Activated B cell treated with CpG ODN at 0.5 μM for 24 hours (primary cell): ENCODE results near the gene ANXA6. TPM values are rescaled to one million over a fixed set of nuclear protein-coding genes. Genes with fewer than 3 reads are reported as not detected.
A peak's percentile ranks its signal among the peaks of the same experiment; 100 is the strongest.

ENCODE experiments used
- ATAC-seq: fragments of 200-7000 bp; cut with Tn5 transposase; one replicate; pipeline ENCODE4 v1.10.0; 2021; ENCODE audit warnings: low read depth, mild to moderate bottlenecking, moderate library complexity
- CTCF ChIA-PET: fragments of 350-600 bp; sonication (Branson Sonifier 250); formaldehyde crosslinking; loops from one replicate; lab custom pipeline; 2021; ENCODE audit warnings: antibody characterized with exemption; lab: Charles Lee
- POLR2A ChIA-PET: fragments of 350-600 bp; sonication (Branson Sonifier 250); formaldehyde crosslinking; loops from one replicate; lab custom pipeline; 2021; ENCODE audit warnings: antibody characterized with exemption; lab: Charles Lee
- DNase-seq: peaks from one replicate; pipeline ENCODE4 v3.0.0; 2022
- H3K27ac Mint-ChIP-seq: one replicate; pipeline ENCODE4 v1.8.0; 2020; ENCODE audit warnings: mixed read lengths
- H3K27me3 Mint-ChIP-seq: one replicate; pipeline ENCODE4 v1.8.0; 2021; ENCODE audit warnings: mixed read lengths
- H3K36me3 Mint-ChIP-seq: one replicate; pipeline ENCODE4 v1.8.0; 2021; ENCODE audit warnings: low read depth, mixed read lengths
- H3K4me1 Mint-ChIP-seq: one replicate; pipeline ENCODE4 v1.8.0; 2021; ENCODE audit warnings: mixed read lengths
- H3K4me3 Mint-ChIP-seq: one replicate; pipeline ENCODE4 v1.8.0; 2020; ENCODE audit warnings: mild to moderate bottlenecking, mixed read lengths
- H3K9me3 Mint-ChIP-seq: one replicate; pipeline ENCODE4 v1.8.0; 2020; ENCODE audit warnings: mixed read lengths
- intact Hi-C: fragments of 100-400 bp; cut with micrococcal nuclease; formaldehyde crosslinking; loops from one replicate; pipeline ENCODE4 v1.15.1; 2024
- total RNA-seq: library from RNA; stranded (reverse); gene quantifications from 2 replicates; pipeline ENCODE4 v1.2.3, GENCODE V29; 2022
- TF ChIP-seq, protein P1 (sequence below): fragments of 200-600 bp; IDR thresholded peaks from one replicate; pipeline ENCODE4 v1.8.0; 2022; ENCODE audit warnings: antibody characterized with exemption, mild to moderate bottlenecking

ANXA6 gene
- total RNA-seq, 1 donor from 2014 or later: 367 TPM

- peaks cover 94% of the 10 kb centered on the region for H3K36me3 Mint-ChIP-seq
- POLR2A ChIA-PET: interaction anchor here (0.8 to 11.3 kb wide), 14 partner anchors 8 to 185 kb away, joined by 3 to 242 read pairs (median 6); partner anchors contain the start of genes ANXA6, GM2A and TNIP1
- H3K27ac Mint-ChIP-seq: peak overlapping the region; percentile 91
- no peak for ATAC-seq
- CTCF ChIA-PET: interaction anchor here (0.7 to 2.8 kb wide), 7 partner anchors 9 to 48 kb away, joined by 3 to 14 read pairs (median 3); no protein-coding TSS in a partner anchor
- peak overlapping the region; percentile 72 for H3K4me3 Mint-ChIP-seq
- DNase-seq: no peak
- no peaks in the 10 kb centered on the region for H3K27me3 Mint-ChIP-seq
- peaks cover 99% of the 10 kb centered on the region for H3K4me1 Mint-ChIP-seq
- TF ChIP-seq, protein P1, sequence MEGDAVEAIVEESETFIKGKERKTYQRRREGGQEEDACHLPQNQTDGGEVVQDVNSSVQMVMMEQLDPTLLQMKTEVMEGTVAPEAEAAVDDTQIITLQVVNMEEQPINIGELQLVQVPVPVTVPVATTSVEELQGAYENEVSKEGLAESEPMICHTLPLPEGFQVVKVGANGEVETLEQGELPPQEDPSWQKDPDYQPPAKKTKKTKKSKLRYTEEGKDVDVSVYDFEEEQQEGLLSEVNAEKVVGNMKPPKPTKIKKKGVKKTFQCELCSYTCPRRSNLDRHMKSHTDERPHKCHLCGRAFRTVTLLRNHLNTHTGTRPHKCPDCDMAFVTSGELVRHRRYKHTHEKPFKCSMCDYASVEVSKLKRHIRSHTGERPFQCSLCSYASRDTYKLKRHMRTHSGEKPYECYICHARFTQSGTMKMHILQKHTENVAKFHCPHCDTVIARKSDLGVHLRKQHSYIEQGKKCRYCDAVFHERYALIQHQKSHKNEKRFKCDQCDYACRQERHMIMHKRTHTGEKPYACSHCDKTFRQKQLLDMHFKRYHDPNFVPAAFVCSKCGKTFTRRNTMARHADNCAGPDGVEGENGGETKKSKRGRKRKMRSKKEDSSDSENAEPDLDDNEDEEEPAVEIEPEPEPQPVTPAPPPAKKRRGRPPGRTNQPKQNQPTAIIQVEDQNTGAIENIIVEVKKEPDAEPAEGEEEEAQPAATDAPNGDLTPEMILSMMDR: no peak
- no peaks in the 10 kb centered on the region for H3K9me3 Mint-ChIP-seq
- intact Hi-C loops: loop anchor here (1.0 kb wide), 1 partner anchor 8 kb away; no protein-coding TSS in a partner anchor
Observed at GRCh38 chr5:151067632-151068432, 89.7 kb downstream of the ANXA6 start.

DNA sequence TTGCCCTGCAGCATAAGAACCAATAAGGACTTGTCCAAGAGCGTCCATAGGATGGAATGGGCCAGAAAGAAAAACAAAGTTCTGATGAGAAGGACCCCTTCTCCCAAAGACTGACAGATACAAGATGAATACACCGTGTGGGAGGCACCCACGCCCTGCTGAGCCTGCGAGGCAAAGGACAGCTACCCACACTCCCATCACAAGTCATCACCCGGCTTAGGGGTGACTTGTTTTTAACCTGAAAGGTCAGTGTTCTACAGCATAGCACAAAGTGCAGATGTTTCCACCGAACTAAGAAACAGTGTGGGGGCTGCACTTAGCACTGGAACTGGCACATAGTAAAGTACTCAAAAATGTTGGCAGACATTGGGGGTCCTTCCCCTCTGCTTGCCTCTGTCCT lies 90.7 kb downstream of the ANXA6 start:
- POLR2A ChIA-PET: interaction anchor here (0.8 to 11.3 kb wide), 4 partner anchors 9 to 23 kb away, joined by 3 to 242 read pairs (median 5); partner anchors contain the start of gene TNIP1
- H3K36me3 Mint-ChIP-seq: peaks cover 94% of the 10 kb centered on the region
- no peak overlapping the region for H3K27ac Mint-ChIP-seq

DNA sequence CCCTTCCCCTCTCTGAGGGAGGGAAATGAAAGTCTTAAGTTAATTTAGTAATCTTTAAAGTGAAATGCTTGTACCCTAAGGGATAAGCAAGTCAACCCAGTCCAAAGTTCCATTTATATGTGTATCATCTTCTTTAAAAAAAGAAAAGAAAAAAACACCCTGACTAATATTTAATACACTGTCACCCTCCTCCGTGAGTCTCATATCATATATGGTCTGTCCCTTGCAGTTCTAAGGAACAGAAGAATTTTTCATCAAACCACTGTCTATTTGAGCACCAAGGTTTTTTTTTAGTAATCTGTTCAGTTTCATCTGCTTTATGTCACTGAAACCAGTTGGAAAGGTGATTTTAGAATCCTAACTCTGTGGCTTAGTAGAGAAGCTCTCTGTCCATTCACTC lies 92.0 kb downstream of the ANXA6 start:
- ChIA-PET POLR2A (interaction anchor here (1.0 to 11.3 kb wide), 5 partner anchors 9 to 50 kb away, joined by 3 to 242 read pairs (median 4); partner anchors contain the start of gene TNIP1), CTCF (interaction anchor here (0.8 to 2.8 kb wide), 5 partner anchors 14 to 146 kb away, joined by 3 to 14 read pairs (median 3); no protein-coding TSS in a partner anchor)
- Mint-ChIP-seq H3K9me3 (no peaks in the 10 kb centered on the region), H3K36me3 (peaks cover 95% of the 10 kb centered on the region), H3K27ac (peak overlapping the region; percentile 67), H3K27me3 (no peaks in the 10 kb centered on the region), H3K4me3 (peak overlapping the region; percentile 48), H3K4me1 (peaks cover 99% of the 10 kb centered on the region)
- no peak for DNase-seq
- no peak for ATAC-seq
- intact Hi-C loops: no loop called here
- TF ChIP-seq, protein P1: no peak

More for the DNA sequence above, 90.7 kb downstream of the ANXA6 start:
- Mint-ChIP-seq H3K4me1 (peaks cover 99% of the 10 kb centered on the region), H3K9me3 (no peaks in the 10 kb centered on the region), H3K27me3 (no peaks in the 10 kb centered on the region), H3K4me3 (peak overlapping the region; percentile 72)
- intact Hi-C loops: no loop called here
- CTCF ChIA-PET: interaction anchor here (2.8 kb wide), 1 partner anchor 49 kb away, joined by 14 read pairs; no protein-coding TSS in a partner anchor
- ATAC-seq (no peak), DNase-seq (no peak)
- TF ChIP-seq, protein P1: no peak

GRCh38 chr5:151064916-151065499 lies 92.6 kb downstream of the ANXA6 start:
- Mint-ChIP-seq H3K4me1 (peaks cover 99% of the 10 kb centered on the region), H3K9me3 (no peaks in the 10 kb centered on the region)

More at GRCh38 chr5:151064916-151065499, 92.6 kb downstream of the ANXA6 start:
- ATAC-seq: no peak
- POLR2A ChIA-PET: interaction anchor here (0.5 to 11.3 kb wide), 3 partner anchors 17 to 356 kb away, joined by 3 to 242 read pairs (median 4); partner anchors contain the start of gene TNIP1
- Mint-ChIP-seq H3K27me3 (no peaks in the 10 kb centered on the region), H3K4me3 (no peak overlapping the region), H3K27ac (no peak overlapping the region), H3K36me3 (peaks cover 95% of the 10 kb centered on the region)
- CTCF ChIA-PET: interaction anchor here (0.8 to 2.8 kb wide), 5 partner anchors 13 to 100 kb away, joined by 3 to 14 read pairs (median 5); no protein-coding TSS in a partner anchor
- TF ChIP-seq, protein P1: no peak
- no peak for DNase-seq
- intact Hi-C loops: no loop called here
